SK-N-SH (cell line): Measurements from ENCODE around the gene STRC.
"Not testable (repeated sequence)": the region's sequence is repeated elsewhere in the genome, so short reads cannot be mapped to it uniquely, and the experiment has no call there.

Experiments
- CHD2 ChIP-seq: fragments of 150-350 bp; IDR thresholded peaks from 2 replicates; pipeline ENCODE4 v1.6.1; 2018; ENCODE audit warnings: low read length; ENCODE audit not compliant: partially characterized antibody
- CTCF ChIP-seq: fragments of 200-600 bp; sonication (generic); IDR thresholded peaks from 2 replicates; pipeline ENCODE4 v1.6.1; 2017; ENCODE audit warnings: antibody characterized with exemption, mild to moderate bottlenecking, moderate library complexity
- EZH2phosphoT487 ChIP-seq: fragments of 200-600 bp; sonication (generic); IDR thresholded peaks from 2 replicates; pipeline ENCODE4 v1.6.1; 2017; ENCODE audit warnings: low read depth, mixed run types, mild to moderate bottlenecking, antibody characterized with exemption, moderate library complexity, borderline replicate concordance
- FOSL2 ChIP-seq: IDR thresholded peaks from 2 replicates; pipeline ENCODE4 v1.4.0; 2012; ENCODE audit warnings: low read depth, mild to moderate bottlenecking, moderate library complexity, borderline replicate concordance
- FOXM1 ChIP-seq: IDR thresholded peaks from 2 replicates; pipeline ENCODE4 v1.4.0; 2012; ENCODE audit warnings: low read depth, mild to moderate bottlenecking
- JUND ChIP-seq: IDR thresholded peaks from 2 replicates; pipeline ENCODE4 v1.4.0; 2012
- RCOR1 ChIP-seq: fragments of 150-350 bp; IDR thresholded peaks from 2 replicates; pipeline ENCODE4 v1.6.1; 2017; ENCODE audit warnings: antibody characterized with exemption, low read length
- REST ChIP-seq: IDR thresholded peaks from 2 replicates; pipeline ENCODE4 v1.6.1; 2012; ENCODE audit warnings: mild to moderate bottlenecking, low read depth, low read length, moderate library complexity
- RXRA ChIP-seq: IDR thresholded peaks from 2 replicates; pipeline ENCODE4 v1.4.0; 2012; ENCODE audit warnings: low read depth, mild to moderate bottlenecking, borderline replicate concordance

- TF ChIP-seq CTCF, REST, RCOR1, FOXM1, JUND, RXRA, CHD2, FOSL2, EZH2phosphoT487: not testable (repeated sequence)
These were observed 47.6 kb upstream of the STRC start for GRCh38 chr15:43666177-43666576.
